OCI-LY7 (cell line): ENCODE results near the gene PGA4. TPM values are rescaled to one million over a fixed set of nuclear protein-coding genes. Genes with fewer than 3 reads are reported as not detected.
"Not testable (repeated sequence)": the region's sequence is repeated elsewhere in the genome, so short reads cannot be mapped to it uniquely, and the experiment has no call there.

Source experiments
- BruUV-seq: library from RNA; stranded (reverse); fragments of 400-500 nt; replicated peaks from 2 replicates; lab custom pipeline; 2021; lab: Mats Ljungman, UMichigan
- CTCF ChIA-PET: fragments of 300-600 bp; sonication (Branson Sonifier 250); formaldehyde crosslinking; loops from one replicate; lab custom pipeline; 2022; ENCODE audit warnings: antibody characterized with exemption; ENCODE audit not compliant: unreplicated experiment; lab: Charles Lee
- POLR2A ChIA-PET: fragments of 300-600 bp; sonication (Branson Sonifier 250); formaldehyde crosslinking; loops from one replicate; lab custom pipeline; 2022; ENCODE audit warnings: antibody characterized with exemption; lab: Charles Lee
- DNase-seq: peaks from one replicate; pipeline ENCODE4 v3.0.0-alpha.2; 2015; ENCODE audit warnings: low spot score
- H2AFZ ChIP-seq: fragments of 200-600 bp; sonication (generic), shearing (Covaris generic); 2 replicates; pipeline ENCODE4 v1.6.1; 2014; ENCODE audit warnings: mild to moderate bottlenecking, antibody characterized with exemption, low read length, moderate library complexity
- H3K27ac ChIP-seq: fragments of 200-600 bp; sonication (generic); 2 replicates; pipeline ENCODE4 v1.5.1; 2014; ENCODE audit warnings: mixed run types, low read depth, mild to moderate bottlenecking, moderate library complexity, low read length, inconsistent platforms; ENCODE audit not compliant: poor library complexity, severe bottlenecking
- H3K36me3 ChIP-seq: fragments of 200-600 bp; sonication (generic); 2 replicates; pipeline ENCODE4 v1.6.1; 2014; ENCODE audit warnings: mild to moderate bottlenecking, antibody characterized with exemption, low read length, moderate library complexity, mixed read lengths; ENCODE audit not compliant: insufficient read depth
- H3K4me1 ChIP-seq: fragments of 200-600 bp; sonication (generic); 2 replicates; pipeline ENCODE4 v1.5.1; 2014; ENCODE audit warnings: mild to moderate bottlenecking, low read length; ENCODE audit not compliant: insufficient read depth, poor library complexity, severe bottlenecking
- H3K4me2 ChIP-seq: fragments of 200-600 bp; sonication (generic); 2 replicates; pipeline ENCODE4 v1.6.1; 2014; ENCODE audit warnings: mild to moderate bottlenecking, low read length
- H3K4me3 ChIP-seq: fragments of 200-600 bp; sonication (generic); 2 replicates; pipeline ENCODE4 v1.5.1; 2014; ENCODE audit warnings: mild to moderate bottlenecking, low read depth, low read length; ENCODE audit not compliant: poor library complexity, severe bottlenecking
- H3K79me2 ChIP-seq: fragments of 200-600 bp; sonication (generic); 2 replicates; pipeline ENCODE4 v1.6.1; 2016; ENCODE audit warnings: low read depth, mild to moderate bottlenecking, low read length, moderate library complexity, mixed read lengths; ENCODE audit not compliant: insufficient read depth
- H3K9me2 ChIP-seq: fragments of 200-600 bp; sonication (generic); 2 replicates; pipeline ENCODE4 v1.6.1; 2016; ENCODE audit warnings: mild to moderate bottlenecking, low read length, mixed read lengths; ENCODE audit not compliant: insufficient read depth
- H3K9me3 ChIP-seq: fragments of 200-600 bp; sonication (generic); 2 replicates; pipeline ENCODE4 v1.6.1; 2014; ENCODE audit warnings: mild to moderate bottlenecking, mixed run types, low read length, mixed read lengths
- H4K20me1 ChIP-seq: fragments of 200-600 bp; sonication (generic); 2 replicates; pipeline ENCODE4 v1.6.1; 2014; ENCODE audit warnings: mild to moderate bottlenecking, antibody characterized with exemption, low read length, moderate library complexity, mixed read lengths; ENCODE audit not compliant: insufficient read depth
- intact Hi-C: fragments of 100-400 bp; cut with micrococcal nuclease; formaldehyde crosslinking; loops from one replicate; pipeline ENCODE4 v1.10.0; 2022; ENCODE audit not compliant: unreplicated experiment
- total RNA-seq, 2 experiments: library from RNA; depleted of rRNA in 1 of 2; stranded (reverse); fragments of >200 nt in 1 of 2; shearing (Covaris generic) in 1 of 2; gene quantifications; 2 replicates each; pipeline ENCODE4 v1.2.3, GENCODE V29; 2014 to 2022

PGA4 gene
- total RNA-seq, 2 experiments from 2014 or later = not detected

DNA sequence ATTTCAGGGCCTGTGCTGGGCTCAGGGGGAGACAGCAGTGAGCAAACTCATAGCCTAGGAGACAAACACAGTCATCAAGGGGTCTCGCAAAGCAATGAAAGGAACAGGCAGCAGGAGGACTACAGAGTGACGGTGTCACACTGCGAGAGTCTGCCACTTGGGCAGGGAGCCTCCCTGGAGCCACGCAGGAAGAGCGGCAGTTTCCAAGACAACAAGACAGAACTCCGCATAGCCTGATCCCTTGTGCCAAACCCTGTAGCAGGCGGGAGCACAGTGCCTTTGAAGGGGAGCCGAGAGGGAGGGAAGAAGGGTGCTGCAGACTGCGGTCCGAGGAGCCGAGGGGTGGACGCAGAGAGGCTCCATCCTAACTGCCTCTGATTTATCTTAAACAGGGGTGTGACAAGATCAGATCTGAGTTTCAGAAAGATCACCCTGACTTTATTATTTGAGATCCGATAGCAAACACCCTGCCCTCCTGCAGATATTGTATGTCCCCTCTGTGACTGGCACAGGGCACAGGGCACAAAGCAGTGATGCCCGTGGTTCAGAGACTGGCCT, 17.6 kb upstream of the PGA4 start:
- H3K4me3 ChIP-seq, BruUV-seq, H3K4me2 ChIP-seq, CTCF ChIA-PET, H3K36me3 ChIP-seq, H3K27ac ChIP-seq, H3K9me3 ChIP-seq, POLR2A ChIA-PET, H2AFZ ChIP-seq, H4K20me1 ChIP-seq, H3K9me2 ChIP-seq, intact Hi-C loops, DNase-seq, H3K79me2 ChIP-seq, H3K4me1 ChIP-seq: not testable (repeated sequence)

GRCh38 chr11:61207636-61208310, 14.4 kb upstream of the PGA4 start:
- H2AFZ ChIP-seq, intact Hi-C loops, POLR2A ChIA-PET, H3K27ac ChIP-seq, H3K4me1 ChIP-seq, DNase-seq, BruUV-seq, H3K36me3 ChIP-seq, H4K20me1 ChIP-seq, H3K4me2 ChIP-seq, H3K4me3 ChIP-seq, H3K9me2 ChIP-seq, H3K79me2 ChIP-seq, H3K9me3 ChIP-seq, CTCF ChIA-PET: not testable (repeated sequence)

GRCh38 chr11:61210629-61211028, 11.5 kb upstream of the PGA4 start:
- CTCF ChIA-PET, H3K36me3 ChIP-seq, intact Hi-C loops, H3K79me2 ChIP-seq, H4K20me1 ChIP-seq, POLR2A ChIA-PET, H2AFZ ChIP-seq, DNase-seq, H3K9me2 ChIP-seq, H3K9me3 ChIP-seq, H3K4me3 ChIP-seq, H3K27ac ChIP-seq, H3K4me1 ChIP-seq, H3K4me2 ChIP-seq, BruUV-seq: not testable (repeated sequence)

DNA sequence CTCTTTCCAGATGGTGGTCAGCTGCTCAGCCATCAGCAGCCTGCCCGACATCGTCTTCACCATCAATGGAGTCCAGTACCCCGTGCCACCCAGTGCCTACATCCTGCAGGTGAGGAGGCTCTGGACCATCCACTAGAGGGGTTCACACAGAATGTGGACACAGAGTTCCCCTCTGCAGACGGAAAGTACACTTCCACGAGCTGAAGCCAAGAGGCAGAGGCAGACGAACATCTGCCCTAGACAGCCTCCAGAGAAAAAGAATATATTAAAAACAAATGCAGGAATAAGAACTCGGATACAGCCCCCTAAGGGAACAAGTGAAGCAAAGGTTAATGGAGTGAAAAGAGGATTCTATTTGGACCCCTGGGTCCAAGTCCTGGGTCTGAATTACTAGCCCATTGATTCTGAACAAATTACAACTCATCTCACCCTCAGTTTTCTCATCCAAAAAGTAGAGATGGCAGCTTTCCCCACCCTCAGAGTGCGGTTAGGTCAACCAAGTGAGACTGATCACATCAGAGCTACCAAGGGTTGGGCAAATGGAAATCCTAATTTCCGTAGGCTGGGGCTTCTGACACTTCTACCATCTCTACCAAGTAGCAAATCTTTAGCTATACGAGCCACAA, 10.7 kb upstream of the PGA4 start:
- CTCF ChIA-PET, H3K4me3 ChIP-seq, DNase-seq, BruUV-seq, H3K79me2 ChIP-seq, H2AFZ ChIP-seq, H3K9me3 ChIP-seq, POLR2A ChIA-PET, H3K36me3 ChIP-seq, H3K4me2 ChIP-seq, H4K20me1 ChIP-seq, H3K9me2 ChIP-seq, intact Hi-C loops, H3K27ac ChIP-seq, H3K4me1 ChIP-seq: not testable (repeated sequence)

GRCh38 chr11:61212202-61212601, 9.9 kb upstream of the PGA4 start:
- H4K20me1 ChIP-seq, BruUV-seq, H3K79me2 ChIP-seq, H3K9me2 ChIP-seq, H3K27ac ChIP-seq, H3K4me3 ChIP-seq, POLR2A ChIA-PET, H3K4me2 ChIP-seq, CTCF ChIA-PET, intact Hi-C loops, H3K4me1 ChIP-seq, H2AFZ ChIP-seq, H3K9me3 ChIP-seq, H3K36me3 ChIP-seq, DNase-seq: not testable (repeated sequence)

DNA sequence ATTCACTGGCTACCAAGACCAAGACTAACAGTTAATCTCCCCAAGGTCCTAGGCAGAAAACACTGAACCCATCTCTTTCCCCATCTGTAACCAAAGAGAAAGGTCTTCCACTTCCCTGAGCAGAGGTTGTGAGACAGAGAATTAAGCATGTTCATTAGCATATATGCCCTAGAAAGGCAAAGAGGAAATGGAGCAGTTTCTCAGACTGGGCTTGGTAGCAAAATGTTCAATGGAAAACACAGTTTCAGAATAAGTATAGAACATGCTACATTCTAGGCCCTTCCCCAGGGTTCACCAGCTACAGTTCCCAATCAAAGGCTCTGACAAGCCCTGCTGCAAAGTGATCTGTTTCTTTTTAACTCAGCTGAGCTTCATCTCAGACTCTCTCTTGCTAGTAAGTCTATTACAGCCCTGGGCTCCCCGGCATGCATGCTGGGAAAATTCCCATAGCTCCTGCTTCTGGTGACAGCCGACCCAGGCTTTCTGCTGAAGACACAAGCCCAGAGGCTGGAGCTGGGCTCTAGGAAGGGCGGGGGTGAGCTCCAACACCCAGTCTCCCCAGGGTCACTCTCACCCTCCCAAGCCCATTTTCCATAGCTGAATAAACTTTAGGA, 8.3 kb upstream of the PGA4 start:
- BruUV-seq, H3K9me3 ChIP-seq, H4K20me1 ChIP-seq, CTCF ChIA-PET, DNase-seq, H3K4me3 ChIP-seq, H3K27ac ChIP-seq, H3K4me2 ChIP-seq, H3K4me1 ChIP-seq, H3K79me2 ChIP-seq, H2AFZ ChIP-seq, H3K9me2 ChIP-seq, H3K36me3 ChIP-seq, intact Hi-C loops, POLR2A ChIA-PET: not testable (repeated sequence)
